OCI-LY3 (cell line): ENCODE data around the gene KRT80.

ENCODE experiments used
- CTCF ChIP-seq: fragments of 200-600, 300-600 bp; sonication (generic); IDR thresholded peaks from 2 replicates; pipeline ENCODE4 v1.5.1; 2014; ENCODE audit warnings: antibody characterized with exemption, low read length, low read depth
- EZH2phosphoT487 ChIP-seq: fragments of 200-600 bp; shearing (Covaris generic); IDR thresholded peaks from 2 replicates; pipeline ENCODE4 v1.6.1; 2018; ENCODE audit warnings: antibody characterized with exemption, mixed run types, low read depth

GRCh38 chr12:52241205-52241842 is 49.5 kb upstream of the KRT80 start:
- TF ChIP-seq CTCF (no peak), EZH2phosphoT487 (no peak)
